ENCODE results near the gene ITGB5.

ITGB5 gene

DNA sequence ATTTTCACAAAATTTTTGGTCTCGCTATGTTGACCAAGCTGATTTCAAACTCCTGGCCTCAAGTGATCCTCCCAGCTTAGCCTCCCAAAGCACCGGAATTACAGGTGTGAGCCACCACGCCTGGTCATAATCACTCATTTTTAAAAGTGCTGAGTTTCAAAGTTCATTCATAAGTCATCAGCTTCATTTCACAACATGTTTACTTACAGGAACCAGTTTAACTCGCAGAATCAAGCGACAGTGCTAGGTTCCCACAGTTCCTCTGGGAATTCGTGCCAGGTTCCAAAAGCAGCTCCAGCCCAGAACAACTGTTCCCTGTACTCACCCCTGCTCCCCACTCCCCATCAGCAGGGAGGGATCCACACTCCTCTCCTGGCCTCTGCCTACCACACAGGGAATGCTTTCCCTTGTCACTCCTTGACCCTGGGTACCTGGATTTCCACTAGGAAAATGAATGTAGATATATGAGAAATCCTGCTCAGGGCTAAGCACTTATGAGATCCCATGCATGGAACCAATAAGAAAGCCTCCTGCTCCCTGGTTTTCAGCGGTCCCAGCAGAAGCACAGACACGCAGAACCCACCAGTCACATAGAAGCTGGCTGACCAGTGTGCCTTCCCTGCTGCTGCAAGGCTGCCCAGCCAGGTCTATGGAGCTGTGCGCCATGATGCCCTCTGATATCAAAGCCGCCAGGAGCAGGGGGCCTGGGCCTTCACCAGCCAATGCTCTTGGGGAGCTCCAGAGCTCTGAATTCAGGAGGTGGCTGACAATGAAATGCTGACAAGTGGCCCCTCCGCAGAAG, 72.3 kb downstream of the ITGB5 start:
- TF ChIP-seq, protein P1, sequence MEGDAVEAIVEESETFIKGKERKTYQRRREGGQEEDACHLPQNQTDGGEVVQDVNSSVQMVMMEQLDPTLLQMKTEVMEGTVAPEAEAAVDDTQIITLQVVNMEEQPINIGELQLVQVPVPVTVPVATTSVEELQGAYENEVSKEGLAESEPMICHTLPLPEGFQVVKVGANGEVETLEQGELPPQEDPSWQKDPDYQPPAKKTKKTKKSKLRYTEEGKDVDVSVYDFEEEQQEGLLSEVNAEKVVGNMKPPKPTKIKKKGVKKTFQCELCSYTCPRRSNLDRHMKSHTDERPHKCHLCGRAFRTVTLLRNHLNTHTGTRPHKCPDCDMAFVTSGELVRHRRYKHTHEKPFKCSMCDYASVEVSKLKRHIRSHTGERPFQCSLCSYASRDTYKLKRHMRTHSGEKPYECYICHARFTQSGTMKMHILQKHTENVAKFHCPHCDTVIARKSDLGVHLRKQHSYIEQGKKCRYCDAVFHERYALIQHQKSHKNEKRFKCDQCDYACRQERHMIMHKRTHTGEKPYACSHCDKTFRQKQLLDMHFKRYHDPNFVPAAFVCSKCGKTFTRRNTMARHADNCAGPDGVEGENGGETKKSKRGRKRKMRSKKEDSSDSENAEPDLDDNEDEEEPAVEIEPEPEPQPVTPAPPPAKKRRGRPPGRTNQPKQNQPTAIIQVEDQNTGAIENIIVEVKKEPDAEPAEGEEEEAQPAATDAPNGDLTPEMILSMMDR (IDR thresholded peaks at IDR 0.05; ENCODE audit: low read depth, low read length, missing control alignments), result no peak
- DNase-seq (ENCODE audit: extremely low read depth, low read depth), result no peak
- no peak overlapping the region for H3K4me3 ChIP-seq (replicated peaks; ENCODE audit: low read depth, low read length)

DNA sequence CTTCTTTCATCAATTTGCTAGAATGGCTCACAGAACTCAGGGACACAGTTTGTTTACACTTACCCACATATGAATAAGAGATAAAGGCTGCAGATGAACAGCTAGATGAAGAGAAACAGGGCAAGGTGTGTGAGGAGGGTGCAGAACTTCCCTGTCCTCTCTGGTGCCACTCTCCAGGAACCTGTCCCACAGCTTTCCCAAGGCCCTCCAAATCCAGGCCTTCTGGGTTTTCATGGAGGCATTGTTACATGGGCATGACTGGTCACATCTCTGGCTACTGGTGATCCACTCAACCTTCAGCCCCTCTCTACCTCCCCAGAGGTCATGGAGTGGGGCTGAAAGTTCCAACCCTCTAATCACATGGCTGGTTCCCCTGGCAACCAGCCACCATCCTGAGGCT, 73.6 kb downstream of the ITGB5 start:
- no peak overlapping the region for H3K4me3 ChIP-seq (replicated peaks; ENCODE audit: low read depth, low read length)
- TF ChIP-seq, protein P1 (IDR thresholded peaks at IDR 0.05; ENCODE audit: low read depth, low read length, missing control alignments), result no peak
- no peak for DNase-seq (ENCODE audit: extremely low read depth, low read depth)

DNA sequence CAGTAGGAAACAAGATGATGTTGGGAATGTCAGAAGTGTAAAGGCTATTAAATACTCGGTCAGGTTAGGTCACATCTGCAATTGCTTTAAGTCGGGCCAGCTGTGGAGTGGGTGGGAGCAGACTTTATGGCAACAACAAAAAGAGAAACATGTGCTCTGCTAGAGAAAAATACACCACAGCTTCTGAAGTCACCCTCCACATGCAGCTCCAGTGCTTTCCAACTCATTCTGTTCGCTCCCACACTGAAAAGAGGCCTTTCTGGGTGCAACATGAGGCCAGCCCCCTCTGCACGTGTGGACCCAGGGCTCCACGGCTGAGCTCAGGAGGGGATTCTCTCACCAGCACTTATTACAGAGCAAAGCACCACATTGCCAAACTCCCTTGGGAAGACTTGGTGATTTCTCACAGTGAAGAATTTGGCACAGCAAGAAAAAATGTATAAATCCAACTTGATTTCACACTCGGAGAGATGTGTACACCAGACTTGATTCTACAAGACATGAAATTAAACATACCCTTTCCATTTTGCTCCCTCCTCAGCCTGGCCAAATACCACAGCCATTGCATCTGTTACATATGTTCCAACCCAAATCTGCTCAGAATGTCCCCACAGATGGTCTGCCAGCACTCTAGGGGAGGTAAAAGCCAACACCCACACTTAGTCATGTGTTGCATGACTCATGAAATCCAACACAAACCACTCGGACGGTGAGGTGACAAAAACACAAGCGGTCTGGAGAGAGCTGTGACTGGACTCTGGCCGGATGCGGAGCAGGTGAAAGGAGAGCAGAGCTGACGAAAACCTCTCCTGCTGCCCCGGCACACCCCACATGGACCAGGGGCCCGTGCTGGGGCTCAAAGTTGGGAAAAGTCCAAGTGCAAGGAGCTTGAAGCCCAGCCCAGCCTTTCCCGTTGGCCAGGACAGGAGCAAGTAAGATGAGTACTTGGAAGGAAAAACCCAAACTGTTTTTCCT, 74.6 kb downstream of the ITGB5 start:
- TF ChIP-seq, protein P1 (IDR thresholded peaks at IDR 0.05; ENCODE audit: low read depth, low read length, missing control alignments), result no peak
- DNase-seq (ENCODE audit: extremely low read depth, low read depth), result peak; percentile 99
- no peak overlapping the region for H3K4me3 ChIP-seq (replicated peaks; ENCODE audit: low read depth, low read length)

DNA sequence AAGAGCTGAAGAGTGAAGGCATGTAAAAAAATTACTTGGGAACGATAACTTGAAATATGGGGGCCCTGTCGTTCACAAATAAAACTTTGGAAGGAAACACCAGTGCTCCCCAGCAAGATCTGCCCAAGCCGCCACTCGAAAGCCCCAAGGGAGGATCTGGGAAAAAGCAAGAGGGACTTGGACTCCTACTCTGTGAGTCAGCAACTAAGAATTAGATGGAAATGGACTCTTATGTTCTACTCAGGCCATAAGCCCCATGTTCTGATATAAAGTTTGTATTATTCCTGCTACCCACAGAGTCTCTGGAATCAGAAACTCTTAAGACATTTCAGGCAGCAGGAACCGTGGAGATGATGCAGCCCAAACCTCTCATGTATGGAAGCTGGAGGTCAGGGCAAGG, 75.7 kb downstream of the ITGB5 start:
- no peak overlapping the region for H3K4me3 ChIP-seq (replicated peaks; ENCODE audit: low read depth, low read length)
- DNase-seq (ENCODE audit: extremely low read depth, low read depth), result no peak
- TF ChIP-seq, protein P1 (IDR thresholded peaks at IDR 0.05; ENCODE audit: low read depth, low read length, missing control alignments), result no peak

DNA sequence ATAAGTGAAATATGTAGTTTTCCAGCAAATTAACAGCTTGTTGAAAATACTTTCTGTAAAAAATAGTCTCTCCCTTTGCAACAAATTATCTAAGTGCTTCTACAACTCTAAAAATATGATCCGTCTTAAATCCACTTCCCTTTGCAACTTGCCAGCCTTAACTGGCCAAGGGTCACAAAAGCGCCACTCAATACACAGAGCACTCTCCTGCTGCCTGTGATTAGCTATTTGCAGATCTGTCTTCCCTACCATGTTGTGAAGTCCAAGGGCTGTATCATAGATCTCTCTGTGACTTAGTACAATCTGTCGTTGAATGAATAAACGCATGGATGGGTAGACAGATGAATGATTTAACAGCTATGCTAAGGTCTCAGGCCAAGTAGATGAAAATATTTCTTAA, 76.2 kb downstream of the ITGB5 start:
- TF ChIP-seq, protein P1 (IDR thresholded peaks at IDR 0.05; ENCODE audit: low read depth, low read length, missing control alignments), result no peak
- DNase-seq (ENCODE audit: extremely low read depth, low read depth), result no peak
- H3K4me3 ChIP-seq (replicated peaks; ENCODE audit: low read depth, low read length), result no peak overlapping the region

DNA sequence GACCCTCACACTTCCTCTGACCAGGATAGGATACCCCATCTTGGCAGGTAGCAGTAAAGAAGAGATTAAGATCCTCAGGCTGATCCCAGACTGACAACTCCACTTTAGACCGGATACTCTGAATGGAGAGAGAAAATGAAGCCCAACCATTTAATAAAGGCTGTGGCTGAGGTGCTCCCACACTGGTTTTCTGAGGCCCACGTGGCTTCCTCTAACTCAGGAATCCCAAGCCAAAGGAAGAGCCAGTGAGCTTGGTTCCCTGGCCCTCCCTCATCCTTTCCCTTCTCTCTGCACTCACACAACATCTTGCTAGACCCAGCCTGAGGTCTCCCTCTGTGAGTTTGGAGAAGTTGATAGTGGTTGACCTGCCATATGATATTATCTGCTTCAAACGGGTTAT, 78.1 kb downstream of the ITGB5 start:
- TF ChIP-seq, protein P1 (IDR thresholded peaks at IDR 0.05; ENCODE audit: low read depth, low read length, missing control alignments), result no peak
- no peak for DNase-seq (ENCODE audit: extremely low read depth, low read depth)
- no peak overlapping the region for H3K4me3 ChIP-seq (replicated peaks; ENCODE audit: low read depth, low read length)
